Liver (tissue), 9 donors: ENCODE results near the gene PXMP4. TPM values are rescaled to one million over a fixed set of nuclear protein-coding genes. Genes with fewer than 3 reads are reported as not detected.

Experiments used
- DNase-seq: peaks from one replicate; pipeline ENCODE4 v3.0.0-alpha.2; 2017; ENCODE audit warnings: low spot score
- H3K27ac ChIP-seq, 2 donors: one replicate each; pipeline ENCODE4 v1.7.0; 2013; ENCODE audit warnings: inconsistent platforms in 2 of 2, low read length in 2 of 2, control low read depth in 1 of 2, low read depth in 1 of 2, mild to moderate bottlenecking in 1 of 2
- H3K27me3 ChIP-seq, 4 donors: one replicate each; pipeline versions ENCODE4 v1.6.1 to v1.7.0; 2013; ENCODE audit warnings: low read length in 3 of 4, inconsistent platforms in 1 of 4, mild to moderate bottlenecking in 1 of 4, moderate library complexity in 1 of 4; ENCODE audit not compliant: control insufficient read depth in 4 of 4, insufficient read depth in 4 of 4
- H3K36me3 ChIP-seq, 4 donors: one replicate each; pipeline versions ENCODE4 v1.6.1 to v1.7.0; 2013; ENCODE audit warnings: low read length in 3 of 4, mild to moderate bottlenecking in 3 of 4, low read depth in 1 of 4, moderate library complexity in 1 of 4; ENCODE audit not compliant: control insufficient read depth in 4 of 4, insufficient read depth in 3 of 4
- H3K4me1 ChIP-seq, 4 donors: one replicate each; pipeline versions ENCODE4 v1.6.1 to v1.7.0; 2013; ENCODE audit warnings: low read length in 3 of 4, mild to moderate bottlenecking in 3 of 4, moderate library complexity in 1 of 4; ENCODE audit not compliant: control insufficient read depth in 4 of 4, insufficient read depth in 4 of 4
- H3K4me3 ChIP-seq, 3 donors: one replicate each; pipeline versions ENCODE4 v1.6.1 to v1.7.0; 2013; ENCODE audit warnings: low read length in 3 of 3, control low read depth in 1 of 3, low read depth in 1 of 3, mild to moderate bottlenecking in 1 of 3
- H3K9ac ChIP-seq, 2 donors: one replicate each; pipeline ENCODE4 v1.7.0; 2013; ENCODE audit warnings: low read length in 2 of 2, mild to moderate bottlenecking in 2 of 2, moderate library complexity in 2 of 2, control low read depth in 1 of 2, low read depth in 1 of 2
- H3K9me3 ChIP-seq, 4 donors: one replicate each; pipeline versions ENCODE4 v1.6.1 to v1.7.0; 2013; ENCODE audit warnings: low read length in 3 of 4; ENCODE audit not compliant: control insufficient read depth in 4 of 4
- FOXA1 ChIP-seq: IDR thresholded peaks from 2 replicates; pipeline ENCODE4 v1.6.1; 2016; ENCODE audit warnings: antibody characterized with exemption
- FOXA2 ChIP-seq: IDR thresholded peaks from 2 replicates; pipeline ENCODE4 v1.6.1; 2016; ENCODE audit warnings: antibody characterized with exemption
- GABPA ChIP-seq, 2 donors: IDR thresholded peaks in 1 of 2; conservative IDR thresholded peaks in 1 of 2; 2 replicates each; pipeline ENCODE4 v1.6.1; 2016; ENCODE audit warnings: antibody characterized with exemption in 2 of 2, mild to moderate bottlenecking in 1 of 2, moderate library complexity in 1 of 2
- HNF4A ChIP-seq, 2 donors: conservative IDR thresholded peaks; 2 replicates each; pipeline ENCODE4 v1.6.1; 2016; ENCODE audit warnings: antibody characterized with exemption in 2 of 2, mild to moderate bottlenecking in 2 of 2
- HNF4G ChIP-seq: IDR thresholded peaks from 2 replicates; pipeline ENCODE4 v1.6.1; 2016; ENCODE audit warnings: antibody characterized with exemption
- JUND ChIP-seq, 2 donors: IDR thresholded peaks; 2 replicates each; pipeline ENCODE4 v1.6.1; 2016; ENCODE audit warnings: antibody characterized with exemption in 2 of 2
- RAD21 ChIP-seq, 2 donors: IDR thresholded peaks; 2 replicates each; pipeline ENCODE4 v1.6.1; 2016; ENCODE audit warnings: antibody characterized with exemption in 2 of 2, mild to moderate bottlenecking in 2 of 2
- SP1 ChIP-seq: IDR thresholded peaks from 2 replicates; pipeline ENCODE4 v1.6.1; 2018; ENCODE audit warnings: antibody characterized with exemption, mild to moderate bottlenecking
- TAF1 ChIP-seq: conservative IDR thresholded peaks from 2 replicates; pipeline ENCODE4 v1.6.1; 2016; ENCODE audit warnings: antibody characterized with exemption, mild to moderate bottlenecking
- YY1 ChIP-seq: IDR thresholded peaks from 2 replicates; pipeline ENCODE4 v1.6.1; 2016; ENCODE audit warnings: antibody characterized with exemption, mild to moderate bottlenecking
- WGBS: extraction: QIAGEN DNeasy Blood & Tissue Kit; methylation state at CpG from one replicate; pipeline ENCODE4 v1.1.7; 2013; 5-methylcytosine and 5-hydroxymethylcytosine counted together
- polyA plus RNA-seq, 2 donors: library from polyadenylated mRNA; stranded (reverse) in 1 of 2; unstranded in 1 of 2; fragments of 200-250 nt in 1 of 2; fragments of >200 nt in 1 of 2; fragmentation: Nextera tagmentation in 1 of 2; extraction: Ambion mirVana in 1 of 2; gene quantifications; one replicate each; pipeline versions ENCODE4 v1.2.1 to v1.2.3, GENCODE V29; 2013 to 2015
- total RNA-seq, 2 donors: library from RNA; depleted of rRNA; stranded (reverse); fragments of >200 nt; gene quantifications; one replicate each; pipeline ENCODE4 v1.2.3, GENCODE V29; 2014
- TF ChIP-seq, protein P1 (sequence below): IDR thresholded peaks from 2 replicates; pipeline ENCODE4 v1.6.1; 2016; ENCODE audit warnings: antibody characterized with exemption
- TF ChIP-seq, protein P2 (sequence below): IDR thresholded peaks from 2 replicates; pipeline ENCODE4 v1.6.1; 2016; ENCODE audit warnings: antibody characterized with exemption, mild to moderate bottlenecking
- TF ChIP-seq, protein P3 (sequence below): IDR thresholded peaks from 2 replicates; pipeline ENCODE4 v1.6.1; 2016; ENCODE audit warnings: antibody characterized with exemption
- TF ChIP-seq, protein P4 (sequence below): IDR thresholded peaks from 2 replicates; pipeline ENCODE4 v1.6.1; 2016; ENCODE audit warnings: antibody characterized with exemption
- TF ChIP-seq, protein P5 (sequence below): fragments of 150-350 bp; IDR thresholded peaks from 2 replicates; pipeline ENCODE4 v1.5.1; 2017; ENCODE audit warnings: improper control_type of control experiment, low read depth, low read length; ENCODE audit not compliant: missing input control
- donor health status: healthy.
- donor health status: healthy.
- donor health status: healthy.
- donor health status: healthy.
- donor health status: healthy.

The PXMP4 gene
- total and polyA plus RNA-seq, 4 donors: 5.5 to 16.0 (median 9.3) TPM

GRCh38 chr20:33664085-33664761, 55.9 kb downstream of the PXMP4 start:
- TF ChIP-seq HNF4A (conservative IDR thresholded peaks at IDR 0.05) (no peak), GABPA (IDR thresholded peaks at IDR 0.05 in 1 of 2, conservative IDR thresholded peaks at IDR 0.05 in 1 of 2) (no peak), RAD21 (IDR thresholded peaks at IDR 0.05) (no peak), TAF1 (no peak), JUND (IDR thresholded peaks at IDR 0.05) (no peak)
- TF ChIP-seq, protein P1, sequence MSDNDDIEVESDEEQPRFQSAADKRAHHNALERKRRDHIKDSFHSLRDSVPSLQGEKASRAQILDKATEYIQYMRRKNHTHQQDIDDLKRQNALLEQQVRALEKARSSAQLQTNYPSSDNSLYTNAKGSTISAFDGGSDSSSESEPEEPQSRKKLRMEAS: no peak
- TF ChIP-seq, protein P2, sequence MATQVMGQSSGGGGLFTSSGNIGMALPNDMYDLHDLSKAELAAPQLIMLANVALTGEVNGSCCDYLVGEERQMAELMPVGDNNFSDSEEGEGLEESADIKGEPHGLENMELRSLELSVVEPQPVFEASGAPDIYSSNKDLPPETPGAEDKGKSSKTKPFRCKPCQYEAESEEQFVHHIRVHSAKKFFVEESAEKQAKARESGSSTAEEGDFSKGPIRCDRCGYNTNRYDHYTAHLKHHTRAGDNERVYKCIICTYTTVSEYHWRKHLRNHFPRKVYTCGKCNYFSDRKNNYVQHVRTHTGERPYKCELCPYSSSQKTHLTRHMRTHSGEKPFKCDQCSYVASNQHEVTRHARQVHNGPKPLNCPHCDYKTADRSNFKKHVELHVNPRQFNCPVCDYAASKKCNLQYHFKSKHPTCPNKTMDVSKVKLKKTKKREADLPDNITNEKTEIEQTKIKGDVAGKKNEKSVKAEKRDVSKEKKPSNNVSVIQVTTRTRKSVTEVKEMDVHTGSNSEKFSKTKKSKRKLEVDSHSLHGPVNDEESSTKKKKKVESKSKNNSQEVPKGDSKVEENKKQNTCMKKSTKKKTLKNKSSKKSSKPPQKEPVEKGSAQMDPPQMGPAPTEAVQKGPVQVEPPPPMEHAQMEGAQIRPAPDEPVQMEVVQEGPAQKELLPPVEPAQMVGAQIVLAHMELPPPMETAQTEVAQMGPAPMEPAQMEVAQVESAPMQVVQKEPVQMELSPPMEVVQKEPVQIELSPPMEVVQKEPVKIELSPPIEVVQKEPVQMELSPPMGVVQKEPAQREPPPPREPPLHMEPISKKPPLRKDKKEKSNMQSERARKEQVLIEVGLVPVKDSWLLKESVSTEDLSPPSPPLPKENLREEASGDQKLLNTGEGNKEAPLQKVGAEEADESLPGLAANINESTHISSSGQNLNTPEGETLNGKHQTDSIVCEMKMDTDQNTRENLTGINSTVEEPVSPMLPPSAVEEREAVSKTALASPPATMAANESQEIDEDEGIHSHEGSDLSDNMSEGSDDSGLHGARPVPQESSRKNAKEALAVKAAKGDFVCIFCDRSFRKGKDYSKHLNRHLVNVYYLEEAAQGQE: no peak
- TF ChIP-seq, protein P3, sequence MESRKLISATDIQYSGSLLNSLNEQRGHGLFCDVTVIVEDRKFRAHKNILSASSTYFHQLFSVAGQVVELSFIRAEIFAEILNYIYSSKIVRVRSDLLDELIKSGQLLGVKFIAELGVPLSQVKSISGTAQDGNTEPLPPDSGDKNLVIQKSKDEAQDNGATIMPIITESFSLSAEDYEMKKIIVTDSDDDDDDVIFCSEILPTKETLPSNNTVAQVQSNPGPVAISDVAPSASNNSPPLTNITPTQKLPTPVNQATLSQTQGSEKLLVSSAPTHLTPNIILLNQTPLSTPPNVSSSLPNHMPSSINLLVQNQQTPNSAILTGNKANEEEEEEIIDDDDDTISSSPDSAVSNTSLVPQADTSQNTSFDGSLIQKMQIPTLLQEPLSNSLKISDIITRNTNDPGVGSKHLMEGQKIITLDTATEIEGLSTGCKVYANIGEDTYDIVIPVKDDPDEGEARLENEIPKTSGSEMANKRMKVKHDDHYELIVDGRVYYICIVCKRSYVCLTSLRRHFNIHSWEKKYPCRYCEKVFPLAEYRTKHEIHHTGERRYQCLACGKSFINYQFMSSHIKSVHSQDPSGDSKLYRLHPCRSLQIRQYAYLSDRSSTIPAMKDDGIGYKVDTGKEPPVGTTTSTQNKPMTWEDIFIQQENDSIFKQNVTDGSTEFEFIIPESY: no peak
- TF ChIP-seq, protein P4, sequence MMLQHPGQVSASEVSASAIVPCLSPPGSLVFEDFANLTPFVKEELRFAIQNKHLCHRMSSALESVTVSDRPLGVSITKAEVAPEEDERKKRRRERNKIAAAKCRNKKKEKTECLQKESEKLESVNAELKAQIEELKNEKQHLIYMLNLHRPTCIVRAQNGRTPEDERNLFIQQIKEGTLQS: no peak

DNA sequence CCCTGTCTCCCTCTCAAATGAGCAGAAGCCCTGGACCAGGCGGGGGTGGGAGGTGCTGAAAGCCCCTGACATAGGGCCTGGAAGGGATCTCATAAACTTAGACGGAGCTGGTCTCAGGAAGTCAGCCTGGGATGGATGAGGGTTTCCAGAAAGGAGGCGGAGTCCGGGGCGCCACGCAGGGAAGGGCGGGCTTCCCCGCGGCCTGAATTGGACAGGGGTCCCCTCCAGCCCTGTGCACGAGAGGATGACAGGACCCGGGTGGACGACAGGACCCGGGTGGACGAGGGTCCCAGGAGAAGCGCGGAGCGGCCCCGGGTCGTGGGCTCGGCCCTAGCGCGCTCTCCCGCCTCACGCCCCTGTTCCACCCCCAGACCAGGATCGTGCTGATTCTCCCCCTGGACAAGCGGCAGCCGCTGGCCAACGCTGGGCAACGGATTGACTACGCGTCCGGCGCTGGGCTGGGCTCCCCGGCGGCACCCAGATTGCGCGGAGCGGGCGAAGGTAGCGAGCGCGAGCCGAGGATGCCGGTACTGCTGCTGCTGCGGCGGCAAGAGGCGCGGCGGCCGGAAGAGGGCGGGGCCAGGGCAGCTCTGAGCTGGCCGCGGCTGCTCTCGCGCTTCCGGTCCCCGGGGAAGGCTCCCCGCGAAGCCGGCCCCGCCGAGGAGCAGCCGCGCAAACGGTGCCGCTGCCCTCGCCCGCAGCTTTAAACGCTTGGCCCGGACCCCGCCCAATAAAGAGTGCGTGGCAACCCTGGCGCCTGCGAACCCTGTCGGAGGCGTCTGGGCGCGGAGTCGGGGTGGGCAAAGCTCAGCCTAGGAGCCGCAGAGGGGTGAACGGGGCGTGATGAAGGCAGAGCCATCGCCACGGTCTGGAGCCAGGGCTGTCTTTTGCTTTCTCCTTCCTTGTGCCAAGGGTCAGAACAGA, 56.7 kb downstream of the PXMP4 start:
- Histone ChIP-seq H3K27me3 (no peaks in the 10 kb centered on the region), H3K4me1 (peaks cover 3 to 43% (median 20%) of the 10 kb centered on the region in 4 donors), H3K9me3 (no peaks in the 10 kb centered on the region), H3K36me3 (peaks cover 0 to 2% (median under 1%) of the 10 kb centered on the region in 4 donors), H3K9ac (peak overlapping the region; percentile 14 to 47), H3K27ac (peak overlapping the region; percentile 81 to 82), H3K4me3 (peak overlapping the region; percentile 56 to 74 (median 58))
- 1% methylated on average over 84 of the region's 84 CpGs for WGBS
- peak; percentile 83 for DNase-seq
- TF ChIP-seq, protein P5, sequence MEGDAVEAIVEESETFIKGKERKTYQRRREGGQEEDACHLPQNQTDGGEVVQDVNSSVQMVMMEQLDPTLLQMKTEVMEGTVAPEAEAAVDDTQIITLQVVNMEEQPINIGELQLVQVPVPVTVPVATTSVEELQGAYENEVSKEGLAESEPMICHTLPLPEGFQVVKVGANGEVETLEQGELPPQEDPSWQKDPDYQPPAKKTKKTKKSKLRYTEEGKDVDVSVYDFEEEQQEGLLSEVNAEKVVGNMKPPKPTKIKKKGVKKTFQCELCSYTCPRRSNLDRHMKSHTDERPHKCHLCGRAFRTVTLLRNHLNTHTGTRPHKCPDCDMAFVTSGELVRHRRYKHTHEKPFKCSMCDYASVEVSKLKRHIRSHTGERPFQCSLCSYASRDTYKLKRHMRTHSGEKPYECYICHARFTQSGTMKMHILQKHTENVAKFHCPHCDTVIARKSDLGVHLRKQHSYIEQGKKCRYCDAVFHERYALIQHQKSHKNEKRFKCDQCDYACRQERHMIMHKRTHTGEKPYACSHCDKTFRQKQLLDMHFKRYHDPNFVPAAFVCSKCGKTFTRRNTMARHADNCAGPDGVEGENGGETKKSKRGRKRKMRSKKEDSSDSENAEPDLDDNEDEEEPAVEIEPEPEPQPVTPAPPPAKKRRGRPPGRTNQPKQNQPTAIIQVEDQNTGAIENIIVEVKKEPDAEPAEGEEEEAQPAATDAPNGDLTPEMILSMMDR: no peak
- TF ChIP-seq SP1 (peak; percentile 20), YY1 (no peak), JUND (IDR thresholded peaks at IDR 0.05) (no peak), HNF4G (no peak), FOXA1 (no peak), TAF1 (no peak), RAD21 (IDR thresholded peaks at IDR 0.05) (no peak), HNF4A (conservative IDR thresholded peaks at IDR 0.05) (no peak), FOXA2 (no peak), GABPA (IDR thresholded peaks at IDR 0.05 in 1 of 2, conservative IDR thresholded peaks at IDR 0.05 in 1 of 2) (peak; percentile 63 to 86)
- TF ChIP-seq, protein P1: no peak
- TF ChIP-seq, protein P2: peak; percentile 24
- TF ChIP-seq, protein P4: no peak

More at GRCh38 chr20:33664085-33664761, 55.9 kb downstream of the PXMP4 start:
- Histone ChIP-seq H3K36me3 (peaks cover 0 to 3% (median 0%) of the 10 kb centered on the region in 4 donors), H3K27ac (peak overlapping the region; percentile 81 to 82), H3K9ac (peak overlapping the region in 1 of 2 donors; percentile 14), H3K4me3 (peak overlapping the region; percentile 3 to 74 (median 56)), H3K9me3 (no peaks in the 10 kb centered on the region), H3K27me3 (no peaks in the 10 kb centered on the region), H3K4me1 (peaks cover 3 to 43% (median 20%) of the 10 kb centered on the region in 4 donors)
- WGBS: 59% methylated on average over 9 of the region's 9 CpGs
- no peak for DNase-seq
